Fibroblast of lung (primary cell): ENCODE results near the gene RUNX2. TPM values are rescaled to one million over a fixed set of nuclear protein-coding genes. Genes with fewer than 3 reads are reported as not detected.

Experiments used
- DNase-seq, 2 donors: peaks; one replicate each; pipeline versions ENCODE4 v3.0.0 to v3.0.0-alpha.2; 2010; ENCODE audit warnings: low read depth in 2 of 2
- H2AFZ ChIP-seq: 2 replicates; pipeline ENCODE4 v1.5.1; 2012; ENCODE audit warnings: low read length, control low read depth, inconsistent platforms
- H3K27ac ChIP-seq: 2 replicates; pipeline ENCODE4 v1.5.1; 2011; ENCODE audit warnings: low read length, control low read depth; ENCODE audit not compliant: insufficient read depth
- H3K27me3 ChIP-seq: 2 replicates; pipeline ENCODE4 v1.5.1; 2011; ENCODE audit warnings: mild to moderate bottlenecking, low read length; ENCODE audit not compliant: control insufficient read depth, insufficient read depth
- H3K36me3 ChIP-seq: 2 replicates; pipeline ENCODE4 v1.5.1; 2011; ENCODE audit warnings: low read length; ENCODE audit not compliant: control insufficient read depth, insufficient read depth
- H3K4me1 ChIP-seq: 2 replicates; pipeline ENCODE4 v1.5.1; 2011; ENCODE audit warnings: low read length; ENCODE audit not compliant: control insufficient read depth, insufficient read depth; ENCODE audit errors: extremely low read depth
- H3K4me2 ChIP-seq: 2 replicates; pipeline ENCODE4 v1.5.1; 2011; ENCODE audit warnings: low read length, control low read depth; ENCODE audit not compliant: insufficient read depth; ENCODE audit errors: extremely low read depth
- H3K4me3 ChIP-seq, 4 experiments: fragments of 200-600 bp in 1 of 4; sonication (generic) in 1 of 4; replicated peaks in 1 of 4; 2 replicates each; pipeline ENCODE4 v1.5.1; 2011 to 2016; ENCODE audit warnings: low read length in 4 of 4, low read depth in 3 of 4, mild to moderate bottlenecking in 3 of 4, control low read depth in 2 of 4, inconsistent platforms in 1 of 4, mixed read lengths in 1 of 4; ENCODE audit not compliant: insufficient read depth in 1 of 4; ENCODE audit errors: control extremely low read depth in 1 of 4
- H3K79me2 ChIP-seq: 2 replicates; pipeline ENCODE4 v1.5.1; 2012; ENCODE audit warnings: mild to moderate bottlenecking, low read length, inconsistent platforms; ENCODE audit not compliant: control insufficient read depth, insufficient read depth
- H3K9ac ChIP-seq: 2 replicates; pipeline ENCODE4 v1.5.1; 2011; ENCODE audit warnings: mild to moderate bottlenecking, low read length, control low read depth; ENCODE audit not compliant: insufficient read depth
- H3K9me3 ChIP-seq: 2 replicates; pipeline ENCODE4 v1.5.1; 2012; ENCODE audit warnings: low read depth, low read length; ENCODE audit not compliant: control insufficient read depth, insufficient read depth
- H4K20me1 ChIP-seq: 2 replicates; pipeline ENCODE4 v1.5.1; 2011; ENCODE audit warnings: low read length; ENCODE audit not compliant: control insufficient read depth, insufficient read depth; ENCODE audit errors: extremely low read depth
- CTCF ChIP-seq, 2 donors: IDR thresholded peaks in 1 of 2; conservative IDR thresholded peaks in 1 of 2; 1 replicate in 1 of 2; 2 replicates in 1 of 2; pipeline ENCODE4 v1.5.1; 2011 to 2012; ENCODE audit warnings: low read length in 2 of 2, control low read depth in 1 of 2, inconsistent platforms in 1 of 2, low read depth in 1 of 2, mild to moderate bottlenecking in 1 of 2
- EZH2 ChIP-seq: IDR thresholded peaks from 2 replicates; pipeline ENCODE4 v1.5.1; 2012; ENCODE audit warnings: low read length, control low read depth, mild to moderate bottlenecking; ENCODE audit errors: missing control alignments
- polyA plus RNA-seq, 2 donors: library from polyadenylated mRNA; depleted of rRNA in 1 of 2; stranded (reverse) in 1 of 2; unstranded in 1 of 2; fragments of >200 nt; gene quantifications; 2 replicates each; pipeline ENCODE4 v1.2.1, GENCODE V29; 2011 to 2012; ENCODE audit warnings: missing spikeins in 1 of 2
- total RNA-seq: library from RNA; depleted of rRNA; stranded (reverse); fragments of >200 nt; gene quantifications from 2 replicates; pipeline ENCODE4 v1.2.1, GENCODE V29; 2014

The RUNX2 gene
- total and polyA plus RNA-seq, 2 donors (not counting 1 experiment from before 2014, with no cell fraction given): 2.5 to 4.5 TPM

DNA sequence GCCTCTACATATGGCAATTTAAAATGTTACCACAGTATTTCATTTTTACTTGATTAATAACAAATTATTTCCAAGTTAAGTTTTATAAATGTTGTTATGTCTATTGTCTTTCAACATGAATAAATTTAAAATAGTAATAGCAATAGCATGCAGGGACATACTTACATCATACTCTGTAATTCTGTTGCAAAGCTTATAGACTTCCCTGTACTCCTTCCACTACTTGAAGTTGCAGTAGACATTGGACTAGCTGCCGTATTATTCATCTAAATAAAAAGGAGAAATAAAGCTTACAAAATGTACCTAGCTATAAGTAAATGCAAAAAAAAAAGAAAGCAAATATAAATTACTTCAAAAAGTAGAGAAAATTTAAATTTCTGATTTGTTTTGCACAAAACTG, 36.9 kb downstream of the RUNX2 start:
- no peak for TF ChIP-seq CTCF (conservative IDR thresholded peaks at IDR 0.05 in 1 of 2, IDR thresholded peaks at IDR 0.05 in 1 of 2; ENCODE audit: low read depth in 1 of 2, low read length in 2 of 2)
- TF ChIP-seq EZH2: no peak
- Histone ChIP-seq H3K36me3 (no peaks in the 10 kb centered on the region), H3K4me1 (no peaks in the 10 kb centered on the region), H3K9ac (no peak overlapping the region), H2AFZ (no peak overlapping the region), H3K79me2 (no peaks in the 10 kb centered on the region), H4K20me1 (no peaks in the 10 kb centered on the region), H3K27ac (no peak overlapping the region), H3K4me3 (no peak overlapping the region), H3K27me3 (no peaks in the 10 kb centered on the region), H3K9me3 (no peaks in the 10 kb centered on the region), H3K4me2 (no peak overlapping the region)
- DNase-seq: no peak

GRCh38 chr6:45366534-45366933, 38.4 kb downstream of the RUNX2 start:
- H3K36me3 ChIP-seq: no peaks in the 10 kb centered on the region
- no peak overlapping the region for H3K27ac ChIP-seq
- H3K79me2 ChIP-seq: no peaks in the 10 kb centered on the region
- no peak overlapping the region for H3K9ac ChIP-seq
- H3K4me3 ChIP-seq: no peak overlapping the region
- H3K4me2 ChIP-seq: no peak overlapping the region
- no peaks in the 10 kb centered on the region for H3K9me3 ChIP-seq
- TF ChIP-seq EZH2: no peak
- no peak overlapping the region for H2AFZ ChIP-seq
- H4K20me1 ChIP-seq: no peaks in the 10 kb centered on the region
- no peak for DNase-seq
- H3K4me1 ChIP-seq: no peaks in the 10 kb centered on the region
- no peaks in the 10 kb centered on the region for H3K27me3 ChIP-seq

- H3K36me3 ChIP-seq: no peaks in the 10 kb centered on the region
- H2AFZ ChIP-seq: no peak overlapping the region
- no peaks in the 10 kb centered on the region for H3K79me2 ChIP-seq
- TF ChIP-seq CTCF (conservative IDR thresholded peaks at IDR 0.05 in 1 of 2, IDR thresholded peaks at IDR 0.05 in 1 of 2; ENCODE audit: low read depth in 1 of 2, low read length in 2 of 2) (no peak), EZH2 (no peak)
- no peak overlapping the region for H3K9ac ChIP-seq
- no peak for DNase-seq
- no peaks in the 10 kb centered on the region for H3K27me3 ChIP-seq
- H3K4me1 ChIP-seq: no peaks in the 10 kb centered on the region
- H4K20me1 ChIP-seq: no peaks in the 10 kb centered on the region
- no peak overlapping the region for H3K4me2 ChIP-seq
- no peak overlapping the region for H3K4me3 ChIP-seq
- H3K9me3 ChIP-seq: no peaks in the 10 kb centered on the region
- no peak overlapping the region for H3K27ac ChIP-seq
Observed at GRCh38 chr6:45367999-45368398, 39.9 kb downstream of the RUNX2 start.
